ENCODE measurements around the gene ARL10. TPM values are rescaled to one million over a fixed set of nuclear protein-coding genes. Genes with fewer than 3 reads are reported as not detected.

The ARL10 gene
- total and polyA plus RNA-seq, 4 donors = 0.35 to 2.2 (median 1.5) TPM

DNA sequence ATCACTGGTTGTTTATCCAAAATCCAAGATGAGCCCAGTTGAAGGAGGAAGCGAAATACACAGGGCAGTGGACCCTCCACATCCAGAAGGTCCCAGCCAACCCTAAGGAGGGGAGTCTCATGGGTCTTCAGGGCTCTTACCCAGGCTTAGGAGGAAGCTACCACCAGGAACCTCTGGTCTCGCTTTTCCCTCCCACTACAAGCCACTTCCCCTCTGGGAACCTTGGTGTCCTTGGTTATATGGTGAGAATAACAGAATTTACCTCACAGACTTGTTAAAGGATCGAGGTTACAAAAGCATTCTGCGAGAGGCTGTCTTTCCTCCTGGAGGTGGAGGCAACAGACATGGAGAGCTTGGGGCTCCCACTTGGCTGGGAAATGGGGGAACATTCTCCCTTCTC lies 26.7 kb downstream of the ARL10 start:
- H3K9ac ChIP-seq (ENCODE audit: low read depth in 1 of 2, low read length in 2 of 2) = no peak overlapping the region
- peaks cover 0 to 18% (median 6%) of the 10 kb centered on the region in 4 donors for H3K36me3 ChIP-seq (ENCODE audit: control insufficient read depth in 4 of 4, insufficient read depth in 3 of 4, low read depth in 1 of 4, low read length in 3 of 4)
- H3K9me3 ChIP-seq (ENCODE audit: control insufficient read depth in 4 of 4, low read length in 3 of 4) = no peaks in the 10 kb centered on the region
- peaks cover 3 to 19% (median 10%) of the 10 kb centered on the region in 4 donors for H3K4me1 ChIP-seq (ENCODE audit: control insufficient read depth in 4 of 4, insufficient read depth in 4 of 4, low read length in 3 of 4)
- DNase-seq (ENCODE audit: low spot score) = no peak
- TF ChIP-seq, protein P1, sequence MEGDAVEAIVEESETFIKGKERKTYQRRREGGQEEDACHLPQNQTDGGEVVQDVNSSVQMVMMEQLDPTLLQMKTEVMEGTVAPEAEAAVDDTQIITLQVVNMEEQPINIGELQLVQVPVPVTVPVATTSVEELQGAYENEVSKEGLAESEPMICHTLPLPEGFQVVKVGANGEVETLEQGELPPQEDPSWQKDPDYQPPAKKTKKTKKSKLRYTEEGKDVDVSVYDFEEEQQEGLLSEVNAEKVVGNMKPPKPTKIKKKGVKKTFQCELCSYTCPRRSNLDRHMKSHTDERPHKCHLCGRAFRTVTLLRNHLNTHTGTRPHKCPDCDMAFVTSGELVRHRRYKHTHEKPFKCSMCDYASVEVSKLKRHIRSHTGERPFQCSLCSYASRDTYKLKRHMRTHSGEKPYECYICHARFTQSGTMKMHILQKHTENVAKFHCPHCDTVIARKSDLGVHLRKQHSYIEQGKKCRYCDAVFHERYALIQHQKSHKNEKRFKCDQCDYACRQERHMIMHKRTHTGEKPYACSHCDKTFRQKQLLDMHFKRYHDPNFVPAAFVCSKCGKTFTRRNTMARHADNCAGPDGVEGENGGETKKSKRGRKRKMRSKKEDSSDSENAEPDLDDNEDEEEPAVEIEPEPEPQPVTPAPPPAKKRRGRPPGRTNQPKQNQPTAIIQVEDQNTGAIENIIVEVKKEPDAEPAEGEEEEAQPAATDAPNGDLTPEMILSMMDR (IDR thresholded peaks at IDR 0.05; ENCODE audit: low read depth, low read length, missing input control) = no peak
- H3K27me3 ChIP-seq (ENCODE audit: control insufficient read depth in 4 of 4, insufficient read depth in 4 of 4, low read length in 3 of 4) = no peaks in the 10 kb centered on the region
- H3K27ac ChIP-seq (ENCODE audit: low read depth in 1 of 2, low read length in 2 of 2) = no peak overlapping the region
- no peak overlapping the region for H3K4me3 ChIP-seq (ENCODE audit: low read depth in 1 of 3, low read length in 3 of 3)
- WGBS = 89% methylated on average over 4 of the region's 4 CpGs

DNA sequence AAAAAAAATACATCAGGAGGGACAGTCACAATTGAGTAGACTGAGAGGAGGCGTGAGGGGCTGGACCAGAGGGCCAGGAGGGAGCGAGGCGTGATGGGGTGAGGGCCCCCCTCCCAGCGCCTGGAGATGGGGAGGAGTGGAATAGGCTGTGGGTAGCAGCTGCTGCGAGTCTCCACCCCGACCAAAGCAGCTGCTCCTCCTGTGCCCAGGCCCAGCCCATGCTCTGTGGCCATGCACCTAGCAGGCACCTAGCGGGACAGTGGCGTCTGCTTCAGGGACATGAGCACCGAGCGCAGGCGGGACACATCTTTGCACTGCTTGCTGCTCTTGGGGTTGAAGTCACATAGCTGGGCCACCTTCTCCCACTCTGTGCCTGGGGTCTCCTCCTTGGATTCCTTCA lies 27.2 kb downstream of the ARL10 start:
- H3K9ac ChIP-seq (ENCODE audit: low read depth in 1 of 2, low read length in 2 of 2) = no peak overlapping the region
- H3K4me3 ChIP-seq (ENCODE audit: low read depth in 1 of 3, low read length in 3 of 3) = no peak overlapping the region
- no peaks in the 10 kb centered on the region for H3K9me3 ChIP-seq (ENCODE audit: control insufficient read depth in 4 of 4, low read length in 3 of 4)
- H3K27me3 ChIP-seq (ENCODE audit: control insufficient read depth in 4 of 4, insufficient read depth in 4 of 4, low read length in 3 of 4) = no peaks in the 10 kb centered on the region
- peaks cover 0 to 19% (median 6%) of the 10 kb centered on the region in 4 donors for H3K36me3 ChIP-seq (ENCODE audit: control insufficient read depth in 4 of 4, insufficient read depth in 3 of 4, low read depth in 1 of 4, low read length in 3 of 4)
- DNase-seq (ENCODE audit: low spot score) = no peak
- no peak overlapping the region for H3K27ac ChIP-seq (ENCODE audit: low read depth in 1 of 2, low read length in 2 of 2)
- WGBS = 96% methylated on average over 11 of the region's 11 CpGs
- no peak for TF ChIP-seq FOXA1 (IDR thresholded peaks at IDR 0.05)
- TF ChIP-seq, protein P2, sequence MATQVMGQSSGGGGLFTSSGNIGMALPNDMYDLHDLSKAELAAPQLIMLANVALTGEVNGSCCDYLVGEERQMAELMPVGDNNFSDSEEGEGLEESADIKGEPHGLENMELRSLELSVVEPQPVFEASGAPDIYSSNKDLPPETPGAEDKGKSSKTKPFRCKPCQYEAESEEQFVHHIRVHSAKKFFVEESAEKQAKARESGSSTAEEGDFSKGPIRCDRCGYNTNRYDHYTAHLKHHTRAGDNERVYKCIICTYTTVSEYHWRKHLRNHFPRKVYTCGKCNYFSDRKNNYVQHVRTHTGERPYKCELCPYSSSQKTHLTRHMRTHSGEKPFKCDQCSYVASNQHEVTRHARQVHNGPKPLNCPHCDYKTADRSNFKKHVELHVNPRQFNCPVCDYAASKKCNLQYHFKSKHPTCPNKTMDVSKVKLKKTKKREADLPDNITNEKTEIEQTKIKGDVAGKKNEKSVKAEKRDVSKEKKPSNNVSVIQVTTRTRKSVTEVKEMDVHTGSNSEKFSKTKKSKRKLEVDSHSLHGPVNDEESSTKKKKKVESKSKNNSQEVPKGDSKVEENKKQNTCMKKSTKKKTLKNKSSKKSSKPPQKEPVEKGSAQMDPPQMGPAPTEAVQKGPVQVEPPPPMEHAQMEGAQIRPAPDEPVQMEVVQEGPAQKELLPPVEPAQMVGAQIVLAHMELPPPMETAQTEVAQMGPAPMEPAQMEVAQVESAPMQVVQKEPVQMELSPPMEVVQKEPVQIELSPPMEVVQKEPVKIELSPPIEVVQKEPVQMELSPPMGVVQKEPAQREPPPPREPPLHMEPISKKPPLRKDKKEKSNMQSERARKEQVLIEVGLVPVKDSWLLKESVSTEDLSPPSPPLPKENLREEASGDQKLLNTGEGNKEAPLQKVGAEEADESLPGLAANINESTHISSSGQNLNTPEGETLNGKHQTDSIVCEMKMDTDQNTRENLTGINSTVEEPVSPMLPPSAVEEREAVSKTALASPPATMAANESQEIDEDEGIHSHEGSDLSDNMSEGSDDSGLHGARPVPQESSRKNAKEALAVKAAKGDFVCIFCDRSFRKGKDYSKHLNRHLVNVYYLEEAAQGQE (IDR thresholded peaks at IDR 0.05) = no peak
- TF ChIP-seq, protein P3, sequence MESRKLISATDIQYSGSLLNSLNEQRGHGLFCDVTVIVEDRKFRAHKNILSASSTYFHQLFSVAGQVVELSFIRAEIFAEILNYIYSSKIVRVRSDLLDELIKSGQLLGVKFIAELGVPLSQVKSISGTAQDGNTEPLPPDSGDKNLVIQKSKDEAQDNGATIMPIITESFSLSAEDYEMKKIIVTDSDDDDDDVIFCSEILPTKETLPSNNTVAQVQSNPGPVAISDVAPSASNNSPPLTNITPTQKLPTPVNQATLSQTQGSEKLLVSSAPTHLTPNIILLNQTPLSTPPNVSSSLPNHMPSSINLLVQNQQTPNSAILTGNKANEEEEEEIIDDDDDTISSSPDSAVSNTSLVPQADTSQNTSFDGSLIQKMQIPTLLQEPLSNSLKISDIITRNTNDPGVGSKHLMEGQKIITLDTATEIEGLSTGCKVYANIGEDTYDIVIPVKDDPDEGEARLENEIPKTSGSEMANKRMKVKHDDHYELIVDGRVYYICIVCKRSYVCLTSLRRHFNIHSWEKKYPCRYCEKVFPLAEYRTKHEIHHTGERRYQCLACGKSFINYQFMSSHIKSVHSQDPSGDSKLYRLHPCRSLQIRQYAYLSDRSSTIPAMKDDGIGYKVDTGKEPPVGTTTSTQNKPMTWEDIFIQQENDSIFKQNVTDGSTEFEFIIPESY (IDR thresholded peaks at IDR 0.05) = no peak
- TF ChIP-seq FOXA2 (IDR thresholded peaks at IDR 0.05) = no peak
- TF ChIP-seq RXRA (IDR thresholded peaks at IDR 0.05) = no peak
- TF ChIP-seq, protein P4, sequence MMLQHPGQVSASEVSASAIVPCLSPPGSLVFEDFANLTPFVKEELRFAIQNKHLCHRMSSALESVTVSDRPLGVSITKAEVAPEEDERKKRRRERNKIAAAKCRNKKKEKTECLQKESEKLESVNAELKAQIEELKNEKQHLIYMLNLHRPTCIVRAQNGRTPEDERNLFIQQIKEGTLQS (IDR thresholded peaks at IDR 0.05) = no peak
- TF ChIP-seq YY1 (IDR thresholded peaks at IDR 0.05) = no peak
- TF ChIP-seq GABPA (IDR thresholded peaks at IDR 0.05 in 1 of 2, conservative IDR thresholded peaks at IDR 0.05 in 1 of 2) = no peak
- TF ChIP-seq TAF1 (conservative IDR thresholded peaks at IDR 0.05) = no peak
- TF ChIP-seq HNF4A (conservative IDR thresholded peaks at IDR 0.05) = no peak
- no peak for TF ChIP-seq HNF4G (IDR thresholded peaks at IDR 0.05)
- TF ChIP-seq NR2F2 (IDR thresholded peaks at IDR 0.05) = no peak
- no peak for TF ChIP-seq EGR1 (IDR thresholded peaks at IDR 0.05; ENCODE audit: low read depth in 2 of 2)
- TF ChIP-seq SP1 (IDR thresholded peaks at IDR 0.05) = no peak
- TF ChIP-seq, protein P5, sequence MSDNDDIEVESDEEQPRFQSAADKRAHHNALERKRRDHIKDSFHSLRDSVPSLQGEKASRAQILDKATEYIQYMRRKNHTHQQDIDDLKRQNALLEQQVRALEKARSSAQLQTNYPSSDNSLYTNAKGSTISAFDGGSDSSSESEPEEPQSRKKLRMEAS (IDR thresholded peaks at IDR 0.05) = no peak
- H3K4me1 ChIP-seq (ENCODE audit: control insufficient read depth in 4 of 4, insufficient read depth in 4 of 4, low read length in 3 of 4) = peaks cover 1 to 14% (median 4%) of the 10 kb centered on the region in 4 donors
